ENCODE data around the gene CLSTN1.
A peak's percentile ranks its signal among the peaks of the same experiment; 100 is the strongest.

Gene CLSTN1

DNA sequence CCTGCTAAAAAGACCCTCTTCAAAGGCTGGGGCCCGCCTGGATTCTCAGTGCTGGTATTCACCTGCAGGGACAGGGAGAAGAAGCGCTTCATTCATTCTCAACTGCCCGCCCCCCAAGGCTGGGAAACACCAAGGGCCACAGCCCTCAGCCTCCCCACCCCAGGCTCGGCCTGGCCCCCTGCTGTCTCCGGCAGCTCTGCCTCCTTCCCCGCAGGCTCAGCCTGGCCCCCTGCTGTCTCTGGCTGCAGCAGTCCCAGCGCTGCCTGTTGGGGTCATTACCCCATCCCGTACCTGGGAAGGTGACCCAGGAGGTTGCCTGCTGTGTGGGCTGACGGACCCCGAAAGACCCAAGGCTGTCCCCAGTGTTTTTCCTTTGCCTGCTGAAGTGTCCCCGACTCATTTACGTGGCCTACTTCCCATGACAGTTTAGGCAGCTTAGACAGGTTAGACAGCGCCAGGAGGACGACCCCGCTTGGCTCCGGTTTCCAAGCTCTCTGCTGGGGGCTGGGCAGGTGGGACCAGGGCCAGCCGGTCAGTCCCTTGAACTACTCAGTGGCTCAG, 22.9 kb upstream of the CLSTN1 start:
- no peaks in the 10 kb centered on the region for H3K79me1 ChIP-seq (ENCODE audit: low read length)
- no peaks in the 10 kb centered on the region for H3K27me3 ChIP-seq (ENCODE audit: insufficient read depth, low read length)
- H3K9me3 ChIP-seq (ENCODE audit: insufficient read depth, low read depth, low read length) = peaks cover 9% of the 10 kb centered on the region
- DNase-seq = no peak
- H3K27ac ChIP-seq (ENCODE audit: low read depth, low read length) = no peak overlapping the region
- no peak overlapping the region for H3K23ac ChIP-seq (ENCODE audit: low read length)
- H3K79me2 ChIP-seq (ENCODE audit: control insufficient read depth, insufficient read depth, low read length, poor library complexity) = no peaks in the 10 kb centered on the region
- no peak overlapping the region for H2BK12ac ChIP-seq (ENCODE audit: low read length)
- no CpG with 5 or more reads among the region's 17 CpGs for WGBS (ENCODE audit: extremely low coverage, insufficient coverage, insufficient read length)
- H3K4ac ChIP-seq (ENCODE audit: low read depth, low read length) = no peak overlapping the region
- no peak overlapping the region for H2BK120ac ChIP-seq (ENCODE audit: insufficient read depth, low read length, poor library complexity)
- H2BK5ac ChIP-seq (ENCODE audit: low read depth, low read length, poor library complexity) = no peak overlapping the region
- H3K4me2 ChIP-seq (ENCODE audit: low read length) = no peak overlapping the region
- peaks cover 2 to 5% of the 10 kb centered on the region in 2 experiments for H3K36me3 ChIP-seq (ENCODE audit: control insufficient read depth in 1 of 2, insufficient read depth in 2 of 2, low read length in 2 of 2)
- no peak overlapping the region for H4K12ac ChIP-seq (ENCODE audit: low read depth, low read length)
- no peak overlapping the region for H3K18ac ChIP-seq (ENCODE audit: low read length)
- no peak overlapping the region for H3K14ac ChIP-seq (ENCODE audit: low read length)
- H3K4me1 ChIP-seq (ENCODE audit: control insufficient read depth in 1 of 2, insufficient read depth in 2 of 2, low read length in 2 of 2) = peaks cover 0 to 6% of the 10 kb centered on the region in 2 experiments
- no peak overlapping the region for H2AFZ ChIP-seq (ENCODE audit: insufficient read depth, low read length, poor library complexity)
- H3K4me3 ChIP-seq (ENCODE audit: low read depth, low read length) = no peak overlapping the region
- H3K9ac ChIP-seq (ENCODE audit: low read length) = no peak overlapping the region
- no peak overlapping the region for H4K8ac ChIP-seq (ENCODE audit: low read depth, low read length)
- H2AK5ac ChIP-seq (ENCODE audit: low read length) = no peak overlapping the region
- no peak overlapping the region for H4K91ac ChIP-seq (ENCODE audit: low read depth, low read length)

DNA sequence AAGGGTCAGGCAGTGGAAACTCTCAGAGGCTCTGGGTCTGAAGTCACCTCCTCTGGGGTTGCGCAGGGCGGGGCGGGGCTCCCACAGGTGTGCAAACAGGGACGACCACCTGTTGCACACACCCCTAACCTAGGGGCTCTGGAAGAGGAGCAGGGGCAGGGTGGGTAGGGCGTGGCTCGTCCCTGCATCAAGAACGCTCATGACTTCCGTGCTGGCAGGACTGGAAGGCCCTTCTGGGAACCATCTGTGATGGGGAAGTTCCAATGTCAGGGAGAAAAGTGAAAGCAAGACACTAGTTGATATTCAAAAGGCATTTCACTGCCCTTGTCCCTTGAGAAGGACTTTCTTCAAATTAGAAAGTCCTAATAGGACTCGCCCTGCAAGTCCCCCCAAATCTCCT, 22.1 kb upstream of the CLSTN1 start:
- Histone ChIP-seq H3K27me3 (ENCODE audit: insufficient read depth, low read length) (no peaks in the 10 kb centered on the region), H3K4me2 (ENCODE audit: low read length) (no peak overlapping the region), H3K27ac (ENCODE audit: low read depth, low read length) (no peak overlapping the region), H2AK5ac (ENCODE audit: low read length) (no peak overlapping the region), H4K12ac (ENCODE audit: low read depth, low read length) (no peak overlapping the region), H2BK120ac (ENCODE audit: insufficient read depth, low read length, poor library complexity) (no peak overlapping the region), H3K18ac (ENCODE audit: low read length) (no peak overlapping the region), H2BK12ac (ENCODE audit: low read length) (no peak overlapping the region), H3K4me3 (ENCODE audit: low read depth, low read length) (no peak overlapping the region), H3K36me3 (ENCODE audit: control insufficient read depth in 1 of 2, insufficient read depth in 2 of 2, low read length in 2 of 2) (peaks cover 2 to 5% of the 10 kb centered on the region in 2 experiments), H3K9me3 (ENCODE audit: insufficient read depth, low read depth, low read length) (peaks cover 9% of the 10 kb centered on the region), H3K4ac (ENCODE audit: low read depth, low read length) (no peak overlapping the region), H3K23ac (ENCODE audit: low read length) (no peak overlapping the region), H3K14ac (ENCODE audit: low read length) (no peak overlapping the region), H2BK5ac (ENCODE audit: low read depth, low read length, poor library complexity) (no peak overlapping the region), H3K4me1 (ENCODE audit: control insufficient read depth in 1 of 2, insufficient read depth in 2 of 2, low read length in 2 of 2) (peaks cover 0 to 4% of the 10 kb centered on the region in 2 experiments), H4K91ac (ENCODE audit: low read depth, low read length) (no peak overlapping the region), H3K9ac (ENCODE audit: low read length) (no peak overlapping the region), H3K79me1 (ENCODE audit: low read length) (no peaks in the 10 kb centered on the region), H2AFZ (ENCODE audit: insufficient read depth, low read length, poor library complexity) (no peak overlapping the region), H3K79me2 (ENCODE audit: control insufficient read depth, insufficient read depth, low read length, poor library complexity) (no peaks in the 10 kb centered on the region), H4K8ac (ENCODE audit: low read depth, low read length) (no peak overlapping the region)
- no peak for DNase-seq
- no CpG with 5 or more reads among the region's 9 CpGs for WGBS (ENCODE audit: extremely low coverage, insufficient coverage, insufficient read length)

DNA sequence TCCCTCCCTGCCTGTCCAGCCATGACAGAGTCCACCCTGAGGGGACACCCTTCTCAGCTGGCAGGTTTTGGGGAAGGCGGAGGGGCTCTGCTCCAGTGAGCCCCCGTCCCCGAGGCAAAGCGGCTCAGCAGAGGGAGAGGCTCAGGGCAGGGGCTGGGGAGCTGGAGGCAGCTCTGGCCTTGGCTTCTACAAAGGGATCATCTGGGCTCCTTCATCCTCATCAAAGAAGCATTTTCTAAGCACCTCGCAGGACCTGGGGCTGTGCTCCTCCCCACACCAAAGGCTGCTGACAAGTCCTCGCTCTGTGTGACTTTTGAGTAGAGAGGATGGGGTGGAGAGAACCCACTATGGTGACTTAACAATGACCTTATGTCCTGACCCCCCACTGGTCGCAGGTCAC, 21.0 kb upstream of the CLSTN1 start:
- Histone ChIP-seq H3K14ac (ENCODE audit: low read length) (no peak overlapping the region), H3K79me1 (ENCODE audit: low read length) (no peaks in the 10 kb centered on the region)
- WGBS (ENCODE audit: extremely low coverage, insufficient coverage, insufficient read length) = no CpG with 5 or more reads among the region's 7 CpGs

DNA sequence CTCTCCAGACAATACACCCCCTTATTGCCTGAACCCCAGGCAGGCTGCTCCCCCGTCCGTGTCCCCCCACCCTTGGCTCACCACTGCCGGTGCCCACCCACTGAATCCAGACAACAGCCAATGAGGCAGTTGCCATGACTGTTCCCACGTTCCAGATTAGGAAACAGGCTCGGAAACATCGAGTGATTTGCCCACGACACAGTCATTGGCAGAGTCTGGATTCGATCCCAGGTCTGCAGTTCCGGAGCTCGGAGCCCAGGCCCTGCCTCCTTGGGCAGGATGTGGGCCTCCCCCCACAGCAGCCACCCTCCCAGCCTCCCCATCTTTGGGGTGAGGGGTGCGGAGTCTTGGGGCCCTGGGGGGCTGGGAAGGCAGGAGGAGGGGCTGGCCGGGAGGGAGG, 20.3 kb upstream of the CLSTN1 start:
- no peak overlapping the region for H2BK12ac ChIP-seq (ENCODE audit: low read length)
- no peak for DNase-seq
- H3K4me2 ChIP-seq (ENCODE audit: low read length) = no peak overlapping the region

More for the DNA sequence above, 21.0 kb upstream of the CLSTN1 start:
- H2AFZ ChIP-seq (ENCODE audit: insufficient read depth, low read length, poor library complexity) = no peak overlapping the region
- H2AK5ac ChIP-seq (ENCODE audit: low read length) = no peak overlapping the region
- H3K36me3 ChIP-seq (ENCODE audit: control insufficient read depth in 1 of 2, insufficient read depth in 2 of 2, low read length in 2 of 2) = peaks cover 2 to 3% of the 10 kb centered on the region in 2 experiments
- H2BK5ac ChIP-seq (ENCODE audit: low read depth, low read length, poor library complexity) = no peak overlapping the region
- no peak overlapping the region for H4K91ac ChIP-seq (ENCODE audit: low read depth, low read length)
- no peak overlapping the region for H3K9ac ChIP-seq (ENCODE audit: low read length)
- no peak overlapping the region for H2BK12ac ChIP-seq (ENCODE audit: low read length)
- H4K12ac ChIP-seq (ENCODE audit: low read depth, low read length) = peak overlapping the region; percentile 22
- H3K18ac ChIP-seq (ENCODE audit: low read length) = no peak overlapping the region
- H3K4me3 ChIP-seq (ENCODE audit: low read depth, low read length) = no peak overlapping the region
- H3K4me1 ChIP-seq (ENCODE audit: control insufficient read depth in 1 of 2, insufficient read depth in 2 of 2, low read length in 2 of 2) = peaks cover 0 to 3% of the 10 kb centered on the region in 2 experiments
- H3K23ac ChIP-seq (ENCODE audit: low read length) = no peak overlapping the region
- H2BK120ac ChIP-seq (ENCODE audit: insufficient read depth, low read length, poor library complexity) = no peak overlapping the region
- H3K27ac ChIP-seq (ENCODE audit: low read depth, low read length) = no peak overlapping the region
- no peaks in the 10 kb centered on the region for H3K79me2 ChIP-seq (ENCODE audit: control insufficient read depth, insufficient read depth, low read length, poor library complexity)
- no peaks in the 10 kb centered on the region for H3K27me3 ChIP-seq (ENCODE audit: insufficient read depth, low read length)
- H3K9me3 ChIP-seq (ENCODE audit: insufficient read depth, low read depth, low read length) = peaks cover 7% of the 10 kb centered on the region
- H3K4ac ChIP-seq (ENCODE audit: low read depth, low read length) = no peak overlapping the region
- no peak for DNase-seq
- H4K8ac ChIP-seq (ENCODE audit: low read depth, low read length) = no peak overlapping the region
- H3K4me2 ChIP-seq (ENCODE audit: low read length) = no peak overlapping the region

More for the DNA sequence above, 20.3 kb upstream of the CLSTN1 start:
- no peak overlapping the region for H4K91ac ChIP-seq (ENCODE audit: low read depth, low read length)
- WGBS (ENCODE audit: extremely low coverage, insufficient coverage, insufficient read length) = no CpG with 5 or more reads among the region's 12 CpGs
- no peak overlapping the region for H3K4ac ChIP-seq (ENCODE audit: low read depth, low read length)
- no peak overlapping the region for H2AK5ac ChIP-seq (ENCODE audit: low read length)
- H3K36me3 ChIP-seq (ENCODE audit: control insufficient read depth in 1 of 2, insufficient read depth in 2 of 2, low read length in 2 of 2) = peaks cover 0 to 2% of the 10 kb centered on the region in 2 experiments
- no peak overlapping the region for H3K27ac ChIP-seq (ENCODE audit: low read depth, low read length)
- no peaks in the 10 kb centered on the region for H3K27me3 ChIP-seq (ENCODE audit: insufficient read depth, low read length)
- H4K8ac ChIP-seq (ENCODE audit: low read depth, low read length) = no peak overlapping the region
- H2BK5ac ChIP-seq (ENCODE audit: low read depth, low read length, poor library complexity) = no peak overlapping the region
- no peaks in the 10 kb centered on the region for H3K79me1 ChIP-seq (ENCODE audit: low read length)
- H3K9me3 ChIP-seq (ENCODE audit: insufficient read depth, low read depth, low read length) = peaks cover 6% of the 10 kb centered on the region
- H3K18ac ChIP-seq (ENCODE audit: low read length) = no peak overlapping the region
- H4K12ac ChIP-seq (ENCODE audit: low read depth, low read length) = no peak overlapping the region
- no peak overlapping the region for H3K14ac ChIP-seq (ENCODE audit: low read length)
- no peak overlapping the region for H3K23ac ChIP-seq (ENCODE audit: low read length)
- H3K4me3 ChIP-seq (ENCODE audit: low read depth, low read length) = peak overlapping the region; percentile 14
- H3K9ac ChIP-seq (ENCODE audit: low read length) = no peak overlapping the region
- H3K79me2 ChIP-seq (ENCODE audit: control insufficient read depth, insufficient read depth, low read length, poor library complexity) = no peaks in the 10 kb centered on the region
- peaks cover 0 to 3% of the 10 kb centered on the region in 2 experiments for H3K4me1 ChIP-seq (ENCODE audit: control insufficient read depth in 1 of 2, insufficient read depth in 2 of 2, low read length in 2 of 2)
- no peak overlapping the region for H2AFZ ChIP-seq (ENCODE audit: insufficient read depth, low read length, poor library complexity)
- no peak overlapping the region for H2BK120ac ChIP-seq (ENCODE audit: insufficient read depth, low read length, poor library complexity)

Measured in trophoblast cell (in vitro differentiated cells and primary cell).